ENCODE results near the gene FAM209B. TPM values are rescaled to one million over a fixed set of nuclear protein-coding genes. Genes with fewer than 3 reads are reported as not detected.

Gene FAM209B
- total RNA-seq, 6 experiments from 2014 or later: 0.44 TPM; not detected in 5

DNA sequence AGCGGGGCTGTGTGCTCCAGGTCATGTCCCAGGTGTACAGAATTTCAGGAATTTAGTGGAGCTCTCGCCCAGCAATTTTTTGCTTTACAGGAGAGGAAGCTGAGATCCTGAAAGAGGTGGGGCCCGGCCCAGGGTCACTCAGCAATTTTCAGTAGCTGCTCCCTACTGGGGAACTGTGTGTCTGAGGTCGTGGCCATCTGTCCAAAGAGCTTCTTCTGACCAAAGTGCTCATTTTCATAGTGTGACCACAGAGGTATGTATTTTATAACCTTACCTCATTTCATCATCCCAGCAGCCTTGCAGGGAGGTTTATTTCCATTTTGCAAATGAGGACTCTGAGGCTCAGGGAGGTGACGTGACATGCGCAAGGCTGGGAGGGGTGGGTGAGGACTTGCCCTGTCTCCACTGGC, 46.3 kb downstream of the FAM209B start:
- Histone ChIP-seq H3K9me3 (no peaks in the 10 kb centered on the region), H3K36me3 (no peaks in the 10 kb centered on the region), H3K4me3 (no peak overlapping the region), H3K27me3 (no peaks in the 10 kb centered on the region), H3K4me1 (no peaks in the 10 kb centered on the region), H3K27ac (no peak overlapping the region)
- ATAC-seq (no peak), DNase-seq (no peak)
- WGBS (ENCODE audit: insufficient coverage, low coverage, low lambda C conversion rate, missing lambda C conversion rate): 37% methylated on average over 4 of the region's 6 CpGs
- TF ChIP-seq, protein P1, sequence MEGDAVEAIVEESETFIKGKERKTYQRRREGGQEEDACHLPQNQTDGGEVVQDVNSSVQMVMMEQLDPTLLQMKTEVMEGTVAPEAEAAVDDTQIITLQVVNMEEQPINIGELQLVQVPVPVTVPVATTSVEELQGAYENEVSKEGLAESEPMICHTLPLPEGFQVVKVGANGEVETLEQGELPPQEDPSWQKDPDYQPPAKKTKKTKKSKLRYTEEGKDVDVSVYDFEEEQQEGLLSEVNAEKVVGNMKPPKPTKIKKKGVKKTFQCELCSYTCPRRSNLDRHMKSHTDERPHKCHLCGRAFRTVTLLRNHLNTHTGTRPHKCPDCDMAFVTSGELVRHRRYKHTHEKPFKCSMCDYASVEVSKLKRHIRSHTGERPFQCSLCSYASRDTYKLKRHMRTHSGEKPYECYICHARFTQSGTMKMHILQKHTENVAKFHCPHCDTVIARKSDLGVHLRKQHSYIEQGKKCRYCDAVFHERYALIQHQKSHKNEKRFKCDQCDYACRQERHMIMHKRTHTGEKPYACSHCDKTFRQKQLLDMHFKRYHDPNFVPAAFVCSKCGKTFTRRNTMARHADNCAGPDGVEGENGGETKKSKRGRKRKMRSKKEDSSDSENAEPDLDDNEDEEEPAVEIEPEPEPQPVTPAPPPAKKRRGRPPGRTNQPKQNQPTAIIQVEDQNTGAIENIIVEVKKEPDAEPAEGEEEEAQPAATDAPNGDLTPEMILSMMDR (IDR thresholded peaks at IDR 0.05): no peak
- no peak for TF ChIP-seq POLR2A (IDR thresholded peaks at IDR 0.05)
- intact Hi-C loops (cut with DNase I): no loop called here

DNA sequence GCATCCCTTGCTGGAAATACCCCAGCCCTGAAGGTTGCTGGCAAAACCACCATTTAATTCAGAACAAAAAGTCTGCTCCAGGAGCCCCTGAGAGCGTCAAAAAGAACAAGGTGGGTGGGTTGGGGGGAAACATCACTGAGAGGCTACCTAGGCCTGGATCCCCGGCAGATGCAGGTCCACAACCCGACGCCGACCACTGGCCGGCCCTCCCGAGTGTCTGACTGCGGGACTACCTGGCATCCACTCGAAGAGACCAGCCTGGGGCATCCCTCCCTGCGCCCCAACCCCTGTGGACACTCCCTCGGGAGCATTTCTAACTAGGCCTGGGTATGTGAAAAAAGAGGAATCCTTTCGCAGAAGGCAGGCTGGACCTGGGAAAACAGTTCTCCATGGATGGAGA, 47.2 kb downstream of the FAM209B start:
- Histone ChIP-seq H3K4me3 (no peak overlapping the region), H3K27me3 (no peaks in the 10 kb centered on the region), H3K36me3 (no peaks in the 10 kb centered on the region), H3K9me3 (no peaks in the 10 kb centered on the region), H3K4me1 (no peaks in the 10 kb centered on the region), H3K27ac (no peak overlapping the region)
- no peak for TF ChIP-seq POLR2A (IDR thresholded peaks at IDR 0.05)
- TF ChIP-seq, protein P1 (IDR thresholded peaks at IDR 0.05): no peak
- DNase-seq: peak in 1 of 3 donors; percentile 46
- WGBS (ENCODE audit: insufficient coverage, low coverage, low lambda C conversion rate, missing lambda C conversion rate): 83% methylated on average over 8 of the region's 12 CpGs
- intact Hi-C loops (cut with DNase I): no loop called here
- ATAC-seq: no peak

DNA sequence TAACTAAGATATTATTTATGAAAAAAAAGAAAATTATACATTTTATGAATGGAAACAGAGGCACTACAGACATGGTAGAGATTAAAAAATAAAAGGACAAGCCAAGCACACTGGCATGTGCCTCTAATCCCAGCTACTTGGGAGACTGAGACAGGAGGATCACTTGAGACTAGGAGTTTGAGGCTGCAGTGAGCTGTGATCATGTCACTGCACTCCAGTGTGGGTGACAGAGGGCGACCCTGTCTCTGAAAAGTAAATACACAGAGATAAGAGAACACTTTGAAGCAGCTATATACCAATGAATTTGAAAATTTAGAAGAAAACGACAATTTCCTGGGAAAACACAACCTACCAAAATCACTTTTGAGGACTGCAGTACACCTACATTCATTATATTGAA, 48.7 kb downstream of the FAM209B start:
- WGBS (ENCODE audit: insufficient coverage, low coverage, low lambda C conversion rate, missing lambda C conversion rate): 11% methylated on average over 2 of the region's 2 CpGs

DNA sequence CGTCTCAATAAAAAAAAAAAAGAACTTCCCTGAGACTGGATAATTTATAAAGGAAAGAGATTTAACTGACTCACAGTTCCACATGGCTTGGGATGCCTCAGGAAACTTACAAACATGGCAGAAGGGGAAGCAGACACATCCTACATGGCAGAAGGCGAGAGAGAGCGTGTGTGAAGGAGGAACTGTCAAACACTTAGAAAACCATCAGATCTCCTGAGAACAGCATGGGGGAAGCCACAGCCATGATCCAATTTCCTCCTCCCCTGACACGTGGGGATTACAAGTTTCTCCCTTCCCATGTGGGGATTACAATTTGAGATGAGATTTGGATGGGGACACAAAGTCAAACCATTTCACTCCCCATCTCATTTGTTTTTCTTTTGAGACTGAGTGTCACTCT, 49.5 kb downstream of the FAM209B start:
- Histone ChIP-seq H3K9me3 (no peaks in the 10 kb centered on the region), H3K27me3 (no peaks in the 10 kb centered on the region), H3K4me3 (no peak overlapping the region), H3K4me1 (no peaks in the 10 kb centered on the region), H3K27ac (no peak overlapping the region), H3K36me3 (no peaks in the 10 kb centered on the region)
- ATAC-seq (no peak), DNase-seq (no peak)
- intact Hi-C loops (cut with DNase I): no loop called here
- TF ChIP-seq POLR2A (IDR thresholded peaks at IDR 0.05): no peak
- TF ChIP-seq, protein P1 (IDR thresholded peaks at IDR 0.05): no peak
- 26% methylated on average over 3 of the region's 4 CpGs for WGBS (ENCODE audit: insufficient coverage, low coverage, low lambda C conversion rate, missing lambda C conversion rate)

More for the DNA sequence above, 48.7 kb downstream of the FAM209B start:
- intact Hi-C loops (cut with DNase I): no loop called here
- DNase-seq (peak in 1 of 3 donors; percentile 1), ATAC-seq (no peak)
- no peak for TF ChIP-seq POLR2A (IDR thresholded peaks at IDR 0.05)
- TF ChIP-seq, protein P1 (IDR thresholded peaks at IDR 0.05): no peak
- Histone ChIP-seq H3K4me1 (no peaks in the 10 kb centered on the region), H3K27me3 (no peaks in the 10 kb centered on the region), H3K9me3 (no peaks in the 10 kb centered on the region), H3K4me3 (no peak overlapping the region), H3K27ac (no peak overlapping the region), H3K36me3 (no peaks in the 10 kb centered on the region)

DNA sequence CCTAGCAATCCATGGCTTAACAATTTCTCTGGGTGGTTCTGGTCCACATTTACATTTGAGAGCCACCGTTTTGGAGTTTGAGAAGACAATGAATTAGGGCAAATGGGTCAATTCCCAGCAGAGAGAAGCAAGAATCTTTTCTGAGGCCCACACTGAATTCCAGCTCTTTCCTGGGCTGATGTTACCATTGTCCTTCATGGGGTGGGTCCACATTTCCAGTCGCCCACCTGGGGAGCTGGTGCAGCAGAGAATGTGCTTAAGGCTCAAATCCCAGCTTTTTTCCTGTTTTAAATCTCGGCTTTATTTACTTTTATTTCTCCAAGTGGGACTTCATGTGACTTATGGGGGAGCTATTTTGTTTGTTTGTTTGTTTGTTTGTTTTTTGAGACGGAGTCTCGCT, 51.9 kb downstream of the FAM209B start:
- no peaks in the 10 kb centered on the region for H3K4me1 ChIP-seq
- no peak for DNase-seq
- TF ChIP-seq POLR2A (IDR thresholded peaks at IDR 0.05): no peak
- TF ChIP-seq, protein P1 (IDR thresholded peaks at IDR 0.05): no peak
- no peaks in the 10 kb centered on the region for H3K9me3 ChIP-seq
- H3K4me3 ChIP-seq: no peak overlapping the region
- intact Hi-C loops (cut with DNase I): no loop called here
- WGBS (ENCODE audit: insufficient coverage, low coverage, low lambda C conversion rate, missing lambda C conversion rate): 57% methylated on average over 4 of the region's 5 CpGs
- H3K36me3 ChIP-seq: no peaks in the 10 kb centered on the region
- no peaks in the 10 kb centered on the region for H3K27me3 ChIP-seq
- no peak overlapping the region for H3K27ac ChIP-seq
- ATAC-seq: no peak
